ENCODE measurements around the gene SOX18.

The SOX18 gene

GRCh38 chr20:64037199-64037497 lies 12.3 kb downstream of the SOX18 start:
- no peak for DNase-seq

DNA sequence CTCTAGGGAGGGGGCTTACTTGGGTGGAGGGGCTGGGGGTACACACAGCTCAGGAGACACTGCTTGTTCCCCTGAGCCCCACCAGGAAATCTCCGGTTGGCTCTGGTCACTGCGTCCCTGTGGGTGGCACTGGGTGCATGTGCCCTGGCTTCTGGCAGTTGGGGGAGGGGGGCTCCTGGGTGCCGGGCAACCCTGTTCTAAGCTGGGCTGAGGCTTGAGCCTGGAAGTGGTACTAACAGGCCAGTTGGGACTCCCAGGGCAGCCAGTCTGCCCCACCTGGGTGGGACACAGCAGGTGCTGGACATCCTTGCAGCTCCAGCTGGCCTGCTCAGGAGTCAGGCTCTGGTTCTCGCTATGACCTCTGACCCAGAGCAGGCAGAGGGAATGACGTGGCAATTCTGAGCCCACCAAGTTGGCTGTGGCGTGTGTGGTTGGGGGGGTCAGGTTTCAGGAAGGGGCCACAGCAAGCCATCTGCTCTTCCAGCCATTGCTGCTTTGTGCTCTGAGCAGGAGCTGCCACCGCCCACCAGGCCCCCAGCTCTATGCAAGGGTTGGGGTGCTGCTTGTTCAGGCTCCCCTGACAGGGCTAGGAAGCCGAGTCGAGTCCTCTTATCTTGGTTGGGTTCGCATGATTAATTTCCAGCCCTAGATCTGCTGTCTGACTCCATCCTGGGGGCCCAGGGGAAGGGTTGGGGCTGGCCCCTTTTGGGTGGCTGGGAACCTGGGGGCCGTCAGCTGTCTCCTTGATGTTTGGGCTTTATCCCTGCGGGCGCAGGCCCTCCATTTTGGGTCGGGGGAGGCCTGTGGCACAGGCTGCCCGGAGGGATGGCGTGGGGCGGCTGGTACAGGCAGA lies 12.9 kb downstream of the SOX18 start:
- no peak for DNase-seq

DNA sequence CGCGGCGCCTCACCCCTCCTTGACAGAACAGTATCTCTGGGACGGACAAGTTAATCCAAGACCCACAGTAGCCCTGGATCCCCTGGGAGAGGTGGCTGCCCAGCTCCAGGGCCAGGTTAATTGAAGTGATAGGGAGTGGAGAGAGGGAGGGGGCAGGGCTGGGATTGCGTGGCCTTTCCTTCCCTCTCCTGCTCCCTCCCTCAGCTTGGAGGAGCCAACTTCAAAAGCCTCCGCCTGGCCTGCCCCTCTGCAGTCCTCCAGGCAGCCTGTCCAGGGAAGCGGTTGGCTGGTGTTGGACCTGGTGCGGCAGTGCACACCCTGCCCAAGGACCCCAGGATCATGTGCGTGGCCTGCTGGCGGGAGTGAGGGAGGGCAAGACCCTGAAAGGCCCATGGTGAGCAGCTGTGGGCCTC lies 13.5 kb downstream of the SOX18 start, which contains the start of gene C20orf204:
TSS of gene C20orf204 (plus strand) at position 250 of the 413 bp plus-strand sequence. CDS start at position 392, 142 bp downstream.
- DNase-seq = no peak

GRCh38 chr20:64035066-64035932 lies 14.1 kb downstream of the SOX18 start:
- no peak for DNase-seq

GRCh38 chr20:64033981-64034493 lies 15.4 kb downstream of the SOX18 start:
- DNase-seq = no peak

- DNase-seq = no peak
Observed at GRCh38 chr20:64032706-64033624, 16.5 kb downstream of the SOX18 start.

DNA sequence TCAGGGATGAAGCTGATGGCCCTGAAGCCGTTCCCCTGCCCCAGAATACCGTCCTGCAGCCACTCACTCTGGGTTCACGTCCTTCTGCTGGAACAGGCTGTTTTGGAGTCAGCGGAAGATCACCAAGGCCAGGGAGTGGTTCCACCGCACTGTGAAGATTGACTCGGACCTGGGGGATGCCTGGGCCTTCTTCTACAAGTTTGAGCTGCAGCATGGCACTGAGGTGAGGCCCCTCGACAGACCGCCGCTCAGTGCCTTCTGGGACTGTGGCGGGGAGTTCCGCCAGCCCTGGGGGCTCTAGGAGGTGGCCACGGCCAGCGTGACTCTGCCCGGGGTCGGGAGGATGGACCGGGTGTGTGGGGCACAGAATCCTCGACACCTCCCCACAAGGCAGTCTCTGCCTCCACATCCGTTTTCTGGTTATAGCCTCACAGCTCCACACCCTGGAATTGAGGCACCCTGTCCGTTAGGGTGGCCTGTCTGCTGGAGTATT lies 17.6 kb downstream of the SOX18 start:
- no peak for DNase-seq

- DNase-seq = no peak
Observed at GRCh38 chr20:64030371-64031134, 18.9 kb downstream of the SOX18 start.

GRCh38 chr20:64029293-64030117 lies 19.9 kb downstream of the SOX18 start:
- no peak for DNase-seq

DNA sequence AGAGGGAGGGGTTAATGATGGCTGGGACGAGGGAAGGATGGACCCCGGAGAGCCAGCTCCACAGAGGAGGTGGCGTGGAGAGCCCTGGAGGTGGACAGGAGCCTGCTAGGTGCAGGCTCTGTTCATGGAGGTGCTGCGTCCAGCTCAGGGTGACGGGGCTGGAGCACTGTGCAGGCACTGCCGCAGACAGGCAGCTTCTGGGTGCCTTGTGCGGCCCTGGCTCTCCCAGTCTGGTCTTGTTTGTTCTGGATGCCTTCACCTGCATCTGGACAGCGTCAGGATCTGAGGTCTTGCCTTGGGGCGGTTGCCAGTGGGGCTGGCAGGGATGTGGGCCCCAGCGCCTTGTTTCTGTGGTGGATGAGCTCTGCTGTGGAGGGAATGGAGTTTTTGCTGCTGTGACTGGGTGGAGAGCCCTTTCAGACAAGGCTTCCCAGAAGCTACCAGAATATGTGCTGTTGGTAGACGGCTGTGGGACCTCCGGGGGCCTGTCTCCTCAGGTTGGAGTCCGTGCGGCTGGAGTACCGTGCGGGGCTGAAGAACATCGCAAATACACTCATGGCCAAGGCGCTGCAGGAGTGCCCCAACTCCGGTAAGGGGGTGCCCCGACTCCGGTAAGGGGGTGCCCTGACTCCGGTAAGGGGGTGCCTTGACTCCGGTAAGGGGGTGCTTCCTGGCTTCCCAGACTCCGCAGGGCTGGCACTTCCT lies 21.3 kb downstream of the SOX18 start:
- no peak for DNase-seq

DNA sequence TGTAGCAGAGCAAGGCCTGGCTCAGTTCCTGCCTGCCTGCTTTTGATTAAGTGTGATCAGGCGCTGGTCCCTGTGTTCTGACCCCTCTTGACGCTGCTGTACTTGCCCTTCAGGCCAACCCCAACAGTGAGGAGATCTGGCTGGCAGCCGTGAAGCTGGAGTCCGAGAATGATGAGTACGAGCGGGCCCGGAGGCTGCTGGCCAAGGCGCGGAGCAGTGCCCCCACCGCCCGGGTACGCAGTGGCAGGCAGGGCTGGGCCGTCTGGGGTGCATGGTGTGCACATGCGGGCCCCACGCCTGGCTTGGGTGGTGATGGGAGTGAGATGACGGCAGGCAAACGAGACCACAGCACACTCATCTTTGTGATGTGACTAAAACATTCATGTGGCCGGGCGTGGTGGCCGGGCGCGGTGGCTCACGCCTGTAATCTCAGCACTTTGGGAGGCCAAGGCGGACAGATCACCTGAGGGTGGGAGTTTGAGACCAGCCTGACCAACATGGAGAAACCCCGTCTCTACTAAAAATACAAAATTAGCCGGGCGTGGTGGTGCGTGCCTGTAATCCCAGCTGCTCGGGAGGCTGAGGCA lies 23.5 kb downstream of the SOX18 start:
- no peak for DNase-seq

DNA sequence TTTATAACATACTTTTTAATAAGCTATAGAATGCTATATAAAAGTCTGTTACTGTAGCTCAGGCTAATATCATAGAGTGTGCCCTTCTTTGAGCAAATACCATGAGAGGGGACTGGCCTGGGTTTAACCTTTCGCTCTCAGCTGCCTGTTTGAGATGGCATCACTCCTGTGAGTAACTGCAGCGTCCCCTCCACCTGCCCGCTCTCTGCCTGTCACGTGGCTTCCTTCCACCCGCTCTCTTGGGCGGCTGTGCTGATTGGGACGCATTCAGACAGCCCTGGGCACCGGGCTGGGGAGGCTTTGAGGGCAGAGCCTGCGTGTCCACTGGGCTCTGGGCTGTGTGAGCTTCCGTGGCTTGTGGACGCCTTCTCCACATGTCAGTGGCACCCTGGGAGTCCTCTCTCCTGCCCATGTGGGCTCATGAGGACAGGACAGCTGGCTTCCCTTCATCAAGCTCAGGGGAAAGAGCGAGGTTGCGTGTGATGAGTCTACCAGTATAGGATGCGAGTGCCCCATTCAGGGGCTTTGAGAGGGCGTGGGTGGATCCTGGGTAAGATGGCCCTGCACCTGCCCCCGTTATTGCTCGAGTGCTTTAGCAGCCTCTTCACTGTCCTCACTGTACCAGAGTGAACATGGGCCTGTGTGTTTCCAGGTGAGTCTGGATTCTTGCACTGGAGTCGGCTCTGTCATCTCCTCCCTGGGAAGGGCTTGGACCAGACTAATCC lies 24.2 kb downstream of the SOX18 start:
- no peak for DNase-seq

GRCh38 chr20:64024141-64024990 lies 25.1 kb downstream of the SOX18 start:
- no peak for DNase-seq

- no peak for DNase-seq
Observed at GRCh38 chr20:64023361-64024140, 25.9 kb downstream of the SOX18 start.

DNA sequence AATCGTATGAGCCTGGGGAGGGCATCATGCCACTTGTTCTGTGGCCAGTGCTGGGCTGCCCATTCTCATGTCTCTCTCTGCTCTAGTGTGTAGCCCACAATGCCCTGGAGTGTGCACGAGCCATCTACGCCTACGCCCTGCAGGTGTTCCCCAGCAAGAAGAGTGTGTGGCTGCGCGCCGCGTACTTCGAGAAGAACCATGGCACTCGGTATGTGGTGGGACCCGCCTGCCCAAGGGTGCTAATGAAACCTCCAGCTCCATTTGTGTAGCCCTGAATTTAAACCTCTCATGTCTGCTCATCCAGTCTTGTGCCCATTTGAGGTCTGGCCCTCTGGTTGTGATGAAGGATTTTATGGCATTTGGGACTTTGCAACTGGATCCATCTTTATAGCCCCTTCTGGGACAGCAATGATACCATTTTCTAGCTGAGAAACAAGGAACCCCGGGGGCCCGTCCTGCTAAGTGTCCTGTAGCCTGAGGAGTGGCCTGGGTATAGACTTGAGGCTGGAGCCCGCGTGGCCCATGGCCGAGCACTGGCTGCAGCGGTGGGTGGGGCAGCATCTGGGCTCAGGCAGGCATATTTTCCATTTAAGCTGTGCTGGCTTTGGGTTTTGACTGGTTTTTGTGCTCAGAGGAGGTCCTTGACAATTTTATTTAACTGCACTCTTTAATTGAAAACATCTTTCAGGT lies 26.6 kb downstream of the SOX18 start:
- DNase-seq = no peak
